Activated T-helper 2 cell treated with anti-CD3 and anti-CD28 coated beads, Interferon-gamma antibody, Interleukin-2, Interleukin-4, amounts not matched to agents 10 μg/mL and 5 μg/mL and 100 μg/mL, durations not matched to agents 14 hours and 24 hours and 36 hours (primary cell): ENCODE results near the gene PSMG2. TPM values are rescaled to one million over a fixed set of nuclear protein-coding genes. Genes with fewer than 3 reads are reported as not detected.
"Not testable (repeated sequence)": the region's sequence is repeated elsewhere in the genome, so short reads cannot be mapped to it uniquely, and the experiment has no call there.

Source experiments
- DNase-seq: peaks from one replicate; pipeline ENCODE4 v3.0.0; 2021; ENCODE audit warnings: low spot score
- H3K27ac Mint-ChIP-seq: one replicate; pipeline ENCODE4 v1.8.0; 2021; ENCODE audit warnings: mixed read lengths
- H3K27me3 Mint-ChIP-seq: one replicate; pipeline ENCODE4 v1.8.0; 2021; ENCODE audit warnings: low read depth, mixed read lengths
- H3K36me3 Mint-ChIP-seq: one replicate; pipeline ENCODE4 v1.8.0; 2021; ENCODE audit warnings: low read depth, mixed read lengths
- H3K4me1 Mint-ChIP-seq: one replicate; pipeline ENCODE4 v1.8.0; 2021; ENCODE audit warnings: low read depth, mixed read lengths
- H3K4me3 Mint-ChIP-seq: one replicate; pipeline ENCODE4 v1.8.0; 2021; ENCODE audit warnings: low read depth, mild to moderate bottlenecking, moderate library complexity, mixed read lengths
- H3K9me3 Mint-ChIP-seq: one replicate; pipeline ENCODE4 v1.8.0; 2021; ENCODE audit warnings: mixed read lengths
- intact Hi-C: fragments of 100-400 bp; cut with micrococcal nuclease; formaldehyde crosslinking; loops from one replicate; pipeline ENCODE4 v1.15.1; 2023
- total RNA-seq: library from RNA; stranded (reverse); gene quantifications from 2 replicates; pipeline ENCODE4 v1.2.3, GENCODE V29; 2022

Gene PSMG2
- total RNA-seq, 1 donor from 2014 or later, result 105 TPM

- intact Hi-C loops, result no loop called here
- Mint-ChIP-seq H3K27me3 (no peaks in the 10 kb centered on the region), H3K9me3 (no peaks in the 10 kb centered on the region), H3K27ac (no peak overlapping the region), H3K4me3 (no peak overlapping the region), H3K4me1 (peaks cover 11% of the 10 kb centered on the region), H3K36me3 (peaks cover 3% of the 10 kb centered on the region)
- DNase-seq, result no peak
Measured at GRCh38 chr18:12754511-12754910, 51.7 kb downstream of the PSMG2 start.

GRCh38 chr18:12755606-12756005 is 52.8 kb downstream of the PSMG2 start:
- DNase-seq, H3K27me3 Mint-ChIP-seq, H3K9me3 Mint-ChIP-seq, H3K36me3 Mint-ChIP-seq, H3K4me3 Mint-ChIP-seq, H3K27ac Mint-ChIP-seq, H3K4me1 Mint-ChIP-seq, intact Hi-C loops: not testable (repeated sequence)

GRCh38 chr18:12756619-12757239 is 53.9 kb downstream of the PSMG2 start:
- H3K36me3 Mint-ChIP-seq, intact Hi-C loops, DNase-seq, H3K4me1 Mint-ChIP-seq, H3K27ac Mint-ChIP-seq, H3K9me3 Mint-ChIP-seq, H3K4me3 Mint-ChIP-seq, H3K27me3 Mint-ChIP-seq: not testable (repeated sequence)

- H3K9me3 Mint-ChIP-seq, H3K36me3 Mint-ChIP-seq, intact Hi-C loops, H3K27ac Mint-ChIP-seq, H3K27me3 Mint-ChIP-seq, H3K4me3 Mint-ChIP-seq, H3K4me1 Mint-ChIP-seq, DNase-seq: not testable (repeated sequence)
Measured at GRCh38 chr18:12758566-12758965, 55.7 kb downstream of the PSMG2 start.

- Mint-ChIP-seq H3K36me3 (no peaks in the 10 kb centered on the region), H3K9me3 (no peaks in the 10 kb centered on the region), H3K4me1 (peaks cover 6% of the 10 kb centered on the region), H3K27ac (no peak overlapping the region), H3K4me3 (no peak overlapping the region), H3K27me3 (no peaks in the 10 kb centered on the region)
- no peak for DNase-seq
- intact Hi-C loops, result no loop called here
Measured at GRCh38 chr18:12765126-12765525, 62.3 kb downstream of the PSMG2 start.

GRCh38 chr18:12765586-12765985 is 62.7 kb downstream of the PSMG2 start:
- Mint-ChIP-seq H3K36me3 (no peaks in the 10 kb centered on the region), H3K27me3 (no peaks in the 10 kb centered on the region), H3K27ac (no peak overlapping the region), H3K4me1 (peaks cover 6% of the 10 kb centered on the region), H3K4me3 (no peak overlapping the region), H3K9me3 (no peaks in the 10 kb centered on the region)
- intact Hi-C loops, result no loop called here
- DNase-seq, result no peak

- H3K4me1 Mint-ChIP-seq, result peaks cover 6% of the 10 kb centered on the region
- intact Hi-C loops, result no loop called here
- H3K4me3 Mint-ChIP-seq, result no peak overlapping the region
- H3K36me3 Mint-ChIP-seq, result no peaks in the 10 kb centered on the region
- no peaks in the 10 kb centered on the region for H3K27me3 Mint-ChIP-seq
- no peak overlapping the region for H3K27ac Mint-ChIP-seq
- H3K9me3 Mint-ChIP-seq, result no peaks in the 10 kb centered on the region
- no peak for DNase-seq
Measured at GRCh38 chr18:12766986-12767433, 64.2 kb downstream of the PSMG2 start.

GRCh38 chr18:12767580-12768155 is 64.8 kb downstream of the PSMG2 start:
- no peaks in the 10 kb centered on the region for H3K9me3 Mint-ChIP-seq

GRCh38 chr18:12768625-12769024 is 65.8 kb downstream of the PSMG2 start:
- Mint-ChIP-seq H3K27ac (no peak overlapping the region), H3K27me3 (no peaks in the 10 kb centered on the region), H3K9me3 (no peaks in the 10 kb centered on the region), H3K36me3 (no peaks in the 10 kb centered on the region), H3K4me1 (peaks cover 6% of the 10 kb centered on the region), H3K4me3 (no peak overlapping the region)
- intact Hi-C loops, result no loop called here
- no peak for DNase-seq

More at GRCh38 chr18:12767580-12768155, 64.8 kb downstream of the PSMG2 start:
- Mint-ChIP-seq H3K4me1 (peaks cover 6% of the 10 kb centered on the region), H3K27ac (no peak overlapping the region), H3K27me3 (no peaks in the 10 kb centered on the region), H3K4me3 (no peak overlapping the region), H3K36me3 (no peaks in the 10 kb centered on the region)
- DNase-seq, result no peak
- intact Hi-C loops, result no loop called here

GRCh38 chr18:12769136-12769535 is 66.3 kb downstream of the PSMG2 start:
- Mint-ChIP-seq H3K4me3 (no peak overlapping the region), H3K4me1 (peaks cover 5% of the 10 kb centered on the region), H3K27me3 (no peaks in the 10 kb centered on the region), H3K36me3 (no peaks in the 10 kb centered on the region), H3K9me3 (no peaks in the 10 kb centered on the region), H3K27ac (no peak overlapping the region)
- DNase-seq, result no peak
- intact Hi-C loops, result no loop called here

GRCh38 chr18:12769644-12770440 is 67.0 kb downstream of the PSMG2 start:
- intact Hi-C loops, result no loop called here
- H3K27me3 Mint-ChIP-seq, result no peaks in the 10 kb centered on the region
- H3K4me1 Mint-ChIP-seq, result peaks cover 7% of the 10 kb centered on the region

GRCh38 chr18:12770469-12771219 is 67.8 kb downstream of the PSMG2 start:
- H3K27me3 Mint-ChIP-seq, result no peaks in the 10 kb centered on the region
- H3K9me3 Mint-ChIP-seq, result no peaks in the 10 kb centered on the region
- H3K4me3 Mint-ChIP-seq, result no peak overlapping the region
- no peaks in the 10 kb centered on the region for H3K36me3 Mint-ChIP-seq
- H3K4me1 Mint-ChIP-seq, result peaks cover 5% of the 10 kb centered on the region
- no peak overlapping the region for H3K27ac Mint-ChIP-seq
- intact Hi-C loops, result no loop called here
- DNase-seq, result no peak

More at GRCh38 chr18:12769644-12770440, 67.0 kb downstream of the PSMG2 start:
- Mint-ChIP-seq H3K4me3 (no peak overlapping the region), H3K27ac (no peak overlapping the region), H3K36me3 (no peaks in the 10 kb centered on the region), H3K9me3 (no peaks in the 10 kb centered on the region)
- DNase-seq, result no peak
